SK-N-SH (cell line): ENCODE measurements around the gene KLF16. TPM values are rescaled to one million over a fixed set of nuclear protein-coding genes. Genes with fewer than 3 reads are reported as not detected.

Experiments used
- CTCF ChIA-PET: fragments of 300-600, 350-600 bp; formaldehyde crosslinking; extraction: SDS; loops from one replicate; lab custom pipeline; 2021; lab: Yijun Ruan, JAX
- POLR2A ChIA-PET: fragments of 350-600 bp; sonication (Branson Sonifier 250); formaldehyde crosslinking; extraction: SDS; loops from one replicate; lab custom pipeline; 2020; ENCODE audit warnings: antibody characterized with exemption, inconsistent platforms; lab: Yijun Ruan, JAX
- DNase-seq: peaks from one replicate; pipeline ENCODE4 v3.0.0; 2012
- H2AFZ ChIP-seq: fragments of 200-600 bp; sonication (generic); 2 replicates; pipeline ENCODE4 v1.8.1; 2016; ENCODE audit warnings: antibody characterized with exemption, mild to moderate bottlenecking, low read depth
- H3F3A ChIP-seq: fragments of 200-600 bp; sonication (generic); replicated peaks from 2 replicates; pipeline ENCODE3; 2016; ENCODE audit warnings: antibody characterized with exemption, mild to moderate bottlenecking; ENCODE audit not compliant: insufficient read depth
- H3K27ac ChIP-seq, 2 experiments: fragments of 200-500 bp in 1 of 2; fragments of 200-600 bp in 1 of 2; sonication (Bioruptor generic) in 1 of 2; sonication (generic), shearing (Covaris generic) in 1 of 2; 2 replicates each; pipeline versions ENCODE4 v1.5.1 to v1.6.1; 2014 to 2016; ENCODE audit warnings: low read depth in 2 of 2, inconsistent platforms in 1 of 2, low read length in 1 of 2, mild to moderate bottlenecking in 1 of 2, mixed read lengths in 1 of 2
- H3K27me3 ChIP-seq: fragments of 200-600 bp; sonication (generic), shearing (Covaris generic); 2 replicates; pipeline ENCODE4 v1.6.1; 2016; ENCODE audit warnings: mixed run types; ENCODE audit not compliant: insufficient read depth
- H3K36me3 ChIP-seq, 2 experiments: fragments of 200-500 bp in 1 of 2; fragments of 200-600 bp in 1 of 2; sonication (Bioruptor generic) in 1 of 2; sonication (generic) in 1 of 2; replicated peaks in 1 of 2; 2 replicates each; pipeline versions ENCODE3 to v1.5.1; 2014 to 2016; ENCODE audit warnings: low read length in 1 of 2, mild to moderate bottlenecking in 1 of 2; ENCODE audit not compliant: insufficient read depth in 2 of 2, control insufficient read depth in 1 of 2
- H3K4me1 ChIP-seq, 2 experiments: fragments of 200-500 bp in 1 of 2; fragments of 200-600 bp in 1 of 2; sonication (Bioruptor generic) in 1 of 2; sonication (generic), shearing (Covaris generic) in 1 of 2; 2 replicates each; pipeline versions ENCODE4 v1.5.1 to v1.6.1; 2014 to 2016; ENCODE audit warnings: low read depth in 1 of 2, low read length in 1 of 2, mixed run types in 1 of 2; ENCODE audit not compliant: insufficient read depth in 2 of 2, control insufficient read depth in 1 of 2
- H3K4me2 ChIP-seq: fragments of 200-600 bp; sonication (generic), shearing (Covaris generic); 2 replicates; pipeline ENCODE4 v1.6.1; 2017; ENCODE audit warnings: mixed run types
- H3K4me3 ChIP-seq, 2 experiments: fragments of 200-500 bp in 1 of 2; fragments of 200-600 bp in 1 of 2; sonication (Bioruptor generic) in 1 of 2; sonication (generic), shearing (Covaris generic) in 1 of 2; 2 replicates each; pipeline versions ENCODE4 v1.5.1 to v1.8.1; 2014 to 2016; ENCODE audit warnings: low read depth in 2 of 2, inconsistent platforms in 1 of 2, low read length in 1 of 2, mild to moderate bottlenecking in 1 of 2, mixed read lengths in 1 of 2, moderate library complexity in 1 of 2
- H3K79me2 ChIP-seq: fragments of 200-600 bp; sonication (generic); 2 replicates; pipeline ENCODE4 v1.8.1; 2017; ENCODE audit warnings: mild to moderate bottlenecking; ENCODE audit not compliant: insufficient read depth
- H3K9ac ChIP-seq: fragments of 200-600 bp; sonication (generic); 2 replicates; pipeline ENCODE4 v1.6.1; 2017; ENCODE audit warnings: mixed run types
- H3K9me2 ChIP-seq: fragments of 200-600 bp; sonication (generic); 2 replicates; pipeline ENCODE4 v1.6.1; 2017; ENCODE audit warnings: mixed run types
- H3K9me3 ChIP-seq: fragments of 200-600 bp; sonication (generic); 2 replicates; pipeline ENCODE4 v1.6.1; 2017; ENCODE audit warnings: mixed run types, mild to moderate bottlenecking, moderate library complexity
- H4K20me1 ChIP-seq: fragments of 200-600 bp; sonication (generic); 2 replicates; pipeline ENCODE4 v1.6.1; 2017; ENCODE audit warnings: mild to moderate bottlenecking, mixed run types; ENCODE audit not compliant: insufficient read depth
- CHD2 ChIP-seq: fragments of 150-350 bp; IDR thresholded peaks from 2 replicates; pipeline ENCODE4 v1.6.1; 2018; ENCODE audit warnings: low read length; ENCODE audit not compliant: partially characterized antibody
- ELF1 ChIP-seq: IDR thresholded peaks from 2 replicates; pipeline ENCODE4 v1.4.0; 2012
- JUND ChIP-seq: IDR thresholded peaks from 2 replicates; pipeline ENCODE4 v1.4.0; 2012
- MXI1 ChIP-seq: IDR thresholded peaks from 2 replicates; pipeline ENCODE4 v1.6.1; 2012; ENCODE audit warnings: mild to moderate bottlenecking, low read depth, low read length, improper control_type of control experiment
- RCOR1 ChIP-seq: fragments of 150-350 bp; IDR thresholded peaks from 2 replicates; pipeline ENCODE4 v1.6.1; 2017; ENCODE audit warnings: antibody characterized with exemption, low read length
- REST ChIP-seq: IDR thresholded peaks from 2 replicates; pipeline ENCODE4 v1.6.1; 2012; ENCODE audit warnings: mild to moderate bottlenecking, low read depth, low read length, moderate library complexity
- SIN3A ChIP-seq: IDR thresholded peaks from 2 replicates; pipeline ENCODE4 v1.6.1; 2012; ENCODE audit warnings: low read depth, mild to moderate bottlenecking, low read length, moderate library complexity, borderline replicate concordance
- TAF1 ChIP-seq: IDR thresholded peaks from 2 replicates; pipeline ENCODE4 v1.6.1; 2012; ENCODE audit warnings: low read depth, mild to moderate bottlenecking, low read length, moderate library complexity, borderline replicate concordance
- TCF12 ChIP-seq: IDR thresholded peaks from 2 replicates; pipeline ENCODE4 v1.4.0; 2012
- USF1 ChIP-seq: IDR thresholded peaks from 2 replicates; pipeline ENCODE4 v1.4.0; 2012; ENCODE audit warnings: low read depth, borderline replicate concordance
- USF2 ChIP-seq: fragments of 150-350 bp; IDR thresholded peaks from 2 replicates; pipeline ENCODE4 v1.6.1; 2017; ENCODE audit warnings: antibody characterized with exemption, low read length, low read depth, borderline replicate concordance
- ZBTB33 ChIP-seq: IDR thresholded peaks from 2 replicates; pipeline ENCODE4 v1.4.0; 2012; ENCODE audit warnings: low read depth, borderline replicate concordance
- WGBS: methylation state at CpG from one replicate; pipeline ENCODE4 v1.1.6; 2017; ENCODE audit warnings: low lambda C conversion rate; 5-methylcytosine and 5-hydroxymethylcytosine counted together
- polyA plus RNA-seq, 3 experiments: library from polyadenylated mRNA; depleted of rRNA; stranded (reverse); fragments of >200 nt; gene quantifications; 2 replicates each; pipeline ENCODE4 v1.2.3, GENCODE V29; 2012

The KLF16 gene
- polyA plus RNA-seq, 1 of the 3 experiments (the other 2 are of a cell fraction), result 16.1 TPM

GRCh38 chr19:1855828-1856255, 7.5 kb downstream of the KLF16 start:
- Histone ChIP-seq H3K4me3 (peak overlapping the region in 1 of 2 experiments; percentile 27; a peak in 2 of 4 replicates), H3K36me3 (peaks cover 0 to 3% of the 10 kb centered on the region in 2 experiments), H3K4me2 (peak overlapping the region; percentile 73), H3F3A (peaks cover 12% of the 10 kb centered on the region), H4K20me1 (peaks cover 97% of the 10 kb centered on the region), H3K9ac (peak overlapping the region; percentile 47; the same call in 1 of the 2 replicates), H3K79me2 (peaks cover 97% of the 10 kb centered on the region), H3K27ac (peak overlapping the region; percentile 46 to 87), H3K27me3 (no peaks in the 10 kb centered on the region), H2AFZ (no peak overlapping the region), H3K4me1 (peaks cover 31 to 55% of the 10 kb centered on the region in 2 experiments; a peak in 3 of 4 replicates), H3K9me3 (no peaks in the 10 kb centered on the region), H3K9me2 (no peaks in the 10 kb centered on the region)
- CTCF ChIA-PET, result interaction anchor here (0.6 to 2.4 kb wide), 7 partner anchors 9 to 884 kb away, joined by 3 to 15 read pairs (median 3); no protein-coding TSS in a partner anchor
- no peak for TF ChIP-seq TAF1
- TF ChIP-seq TCF12, result no peak
- TF ChIP-seq REST, result no peak
- POLR2A ChIA-PET, result interaction anchor here (1.0 kb wide), 1 partner anchor 9 kb away, joined by 3 read pairs; no protein-coding TSS in a partner anchor
- no peak for DNase-seq
- WGBS, result 50% methylated on average over 9 of the region's 13 CpGs

- Histone ChIP-seq H3K9me2 (no peaks in the 10 kb centered on the region), H2AFZ (no peak overlapping the region), H3K36me3 (peaks cover 0 to 3% of the 10 kb centered on the region in 2 experiments), H3K27me3 (no peaks in the 10 kb centered on the region), H3K27ac (peak overlapping the region; percentile 46 to 87), H4K20me1 (peaks cover 97% of the 10 kb centered on the region), H3K4me1 (peaks cover 25 to 49% of the 10 kb centered on the region in 2 experiments; a peak in 3 of 4 replicates), H3K9me3 (no peaks in the 10 kb centered on the region), H3K4me3 (peak overlapping the region in 1 of 2 experiments; percentile 27; a peak in 2 of 4 replicates), H3K9ac (peak overlapping the region; percentile 47; the same call in 1 of the 2 replicates), H3K79me2 (peaks cover 94% of the 10 kb centered on the region), H3K4me2 (peak overlapping the region; percentile 73), H3F3A (peaks cover 15% of the 10 kb centered on the region)
- CTCF ChIA-PET, result interaction anchor here (0.6 to 2.4 kb wide), 6 partner anchors 10 to 885 kb away, joined by 3 to 15 read pairs (median 3); no protein-coding TSS in a partner anchor
- POLR2A ChIA-PET, result interaction anchor here (1.0 kb wide), 1 partner anchor 9 kb away, joined by 3 read pairs; no protein-coding TSS in a partner anchor
- DNase-seq, result peak; percentile 99
- TF ChIP-seq MXI1 (peak; percentile 17; the same call in 1 of the 2 replicates), USF1 (no peak), USF2 (no peak), CHD2 (peak; percentile 11), ELF1 (no peak), SIN3A (no peak), JUND (no peak), RCOR1 (no peak), ZBTB33 (no peak)
- WGBS, result 23% methylated on average over 26 of the region's 33 CpGs
Observed at GRCh38 chr19:1855040-1855827, 8.1 kb downstream of the KLF16 start.
